Panc1 (cell line): ENCODE measurements around the gene NARF. TPM values are rescaled to one million over a fixed set of nuclear protein-coding genes. Genes with fewer than 3 reads are reported as not detected.

Experiments
- ATAC-seq: fragments of 200-7000 bp; cut with Tn5 transposase; 2 replicates; pipeline ENCODE4 v1.9.1; 2020; ENCODE audit warnings: mild to moderate bottlenecking, moderate library complexity
- BruUV-seq: library from RNA; stranded (reverse); fragments of 400-500 nt; replicated peaks from 2 replicates; lab custom pipeline; 2021; lab: Mats Ljungman, UMichigan
- CTCF ChIA-PET: fragments of 300-600 bp; sonication (Branson Sonifier 250); formaldehyde crosslinking; loops from one replicate; lab custom pipeline; 2022; ENCODE audit warnings: antibody characterized with exemption; lab: Charles Lee
- POLR2A ChIA-PET: fragments of 300-600 bp; sonication (Branson Sonifier 250); formaldehyde crosslinking; loops from one replicate; lab custom pipeline; 2022; ENCODE audit warnings: antibody characterized with exemption; lab: Charles Lee
- DNase-seq: peaks from one replicate; pipeline ENCODE4 v3.0.0-alpha.2; 2010; ENCODE audit warnings: low read depth, low spot score
- H3K27ac ChIP-seq: 2 replicates; pipeline ENCODE4 v1.5.1; 2011; ENCODE audit warnings: mild to moderate bottlenecking, low read length, inconsistent platforms
- H3K27me3 ChIP-seq: fragments of 200-500 bp; sonication (Bioruptor generic); 2 replicates; pipeline ENCODE4 v1.6.0; 2014; ENCODE audit warnings: low read length, inconsistent platforms; ENCODE audit not compliant: control insufficient read depth, insufficient read depth
- H3K36me3 ChIP-seq: fragments of 200-500 bp; sonication (Bioruptor generic); 2 replicates; pipeline ENCODE4 v1.5.1; 2014; ENCODE audit warnings: inconsistent platforms, mild to moderate bottlenecking, low read length, moderate library complexity; ENCODE audit not compliant: control insufficient read depth, insufficient read depth
- H3K4me1 ChIP-seq: 2 replicates; pipeline ENCODE4 v1.5.1; 2011; ENCODE audit warnings: inconsistent platforms, mild to moderate bottlenecking, low read length, moderate library complexity; ENCODE audit not compliant: control insufficient read depth, insufficient read depth
- H3K4me3 ChIP-seq, 2 experiments: 2 replicates each; pipeline ENCODE4 v1.5.1; 2011 to 2012; ENCODE audit warnings: low read depth in 2 of 2, low read length in 2 of 2, mild to moderate bottlenecking in 2 of 2, inconsistent platforms in 1 of 2, moderate library complexity in 1 of 2
- H3K9me3 ChIP-seq: fragments of 200-500 bp; sonication (Bioruptor generic); 2 replicates; pipeline ENCODE4 v1.5.1; 2014; ENCODE audit warnings: low read depth, mild to moderate bottlenecking, inconsistent platforms, low read length, moderate library complexity; ENCODE audit not compliant: control insufficient read depth, insufficient read depth
- CTCF ChIP-seq: fragments of 450-650 bp; IDR thresholded peaks from 2 replicates; pipeline ENCODE4 v1.5.1; 2017; ENCODE audit warnings: mild to moderate bottlenecking
- POLR2AphosphoS5 ChIP-seq: IDR thresholded peaks from 2 replicates; pipeline ENCODE4 v1.6.1; 2012; ENCODE audit warnings: mild to moderate bottlenecking, low read depth, low read length, moderate library complexity
- REST ChIP-seq, 2 experiments: IDR thresholded peaks; 2 replicates each; pipeline ENCODE4 v1.6.1; 2011 to 2012; ENCODE audit warnings: low read depth in 2 of 2, control low read depth in 1 of 2, low read length in 1 of 2, mild to moderate bottlenecking in 1 of 2, moderate library complexity in 1 of 2; ENCODE audit not compliant: insufficient read depth in 1 of 2
- SIN3A ChIP-seq: IDR thresholded peaks from 2 replicates; pipeline ENCODE4 v1.6.1; 2012; ENCODE audit warnings: low read depth, mild to moderate bottlenecking, low read length, moderate library complexity, borderline replicate concordance; ENCODE audit not compliant: insufficient read depth
- TCF7L2 ChIP-seq: IDR thresholded peaks from 2 replicates; pipeline ENCODE4 v1.6.1; 2011; ENCODE audit warnings: mild to moderate bottlenecking, low read depth, low read length, inconsistent platforms
- in situ Hi-C: cut with HindIII; loops from 2 replicates; pipeline ENCODE4 v1.10.0; 2016; ENCODE audit warnings: low sequenced_read_pairs, low pct_unique_long_range_greater_than_20kb
- intact Hi-C: fragments of 100-400 bp; cut with micrococcal nuclease; formaldehyde crosslinking; loops from one replicate; pipeline ENCODE4 v1.10.0; 2022; ENCODE audit not compliant: unreplicated experiment
- total RNA-seq: library from RNA; stranded (reverse); gene quantifications from one replicate; pipeline ENCODE4 v1.2.1, GENCODE V29; 2021; ENCODE audit not compliant: unreplicated experiment

The NARF gene
- total RNA-seq, 1 experiment from 2014 or later, result 60.9 TPM

GRCh38 chr17:82435601-82436583 lies 22.6 kb upstream of the NARF start:
- intact Hi-C loops (no loop called here), in situ Hi-C loops (no loop called here)
- BruUV-seq, result no TSS peak
- no peak overlapping the region for H3K27ac ChIP-seq
- no peaks in the 10 kb centered on the region for H3K36me3 ChIP-seq
- ATAC-seq, result 0 out of 2 replicates have a peak, but pooled peaks have one; percentile 2
- H3K4me1 ChIP-seq, result no peaks in the 10 kb centered on the region; the same call in 1 of the 2 replicates
- ChIA-PET POLR2A (no interaction called here), CTCF (no interaction called here)
- TF ChIP-seq CTCF, result no peak
- TF ChIP-seq SIN3A, result no peak
- no peak for TF ChIP-seq REST (IDR thresholded peaks at IDR 0.05; ENCODE audit: insufficient read depth in 1 of 2, low read depth in 2 of 2, low read length in 1 of 2)
- TF ChIP-seq TCF7L2, result no peak
- no peak for TF ChIP-seq POLR2AphosphoS5
- DNase-seq, result no peak
- no peaks in the 10 kb centered on the region for H3K27me3 ChIP-seq
- no peaks in the 10 kb centered on the region for H3K9me3 ChIP-seq
- no peak overlapping the region for H3K4me3 ChIP-seq

- Histone ChIP-seq H3K9me3 (no peaks in the 10 kb centered on the region), H3K27me3 (no peaks in the 10 kb centered on the region), H3K27ac (no peak overlapping the region), H3K4me3 (no peak overlapping the region), H3K36me3 (no peaks in the 10 kb centered on the region), H3K4me1 (no peaks in the 10 kb centered on the region; the same call in 1 of the 2 replicates)
- TF ChIP-seq POLR2AphosphoS5 (no peak), TCF7L2 (no peak), SIN3A (no peak), REST (IDR thresholded peaks at IDR 0.05; ENCODE audit: insufficient read depth in 1 of 2, low read depth in 2 of 2, low read length in 1 of 2) (no peak), CTCF (no peak)
- in situ Hi-C loops, result no loop called here
- ChIA-PET POLR2A (no interaction called here), CTCF (no interaction called here)
- no TSS peak for BruUV-seq
- no peak for ATAC-seq
- no peak for DNase-seq
- intact Hi-C loops, result no loop called here
These were observed 21.8 kb upstream of the NARF start for GRCh38 chr17:82436601-82437324.
